HCT116 (cell line): ENCODE data around the gene MORN1. TPM values are rescaled to one million over a fixed set of nuclear protein-coding genes. Genes with fewer than 3 reads are reported as not detected.

Source experiments
- ATAC-seq: fragments of 200-7000 bp; cut with Tn5 transposase; 2 replicates; pipeline ENCODE4 v1.9.1; 2020; ENCODE audit warnings: mild to moderate bottlenecking, moderate library complexity
- BruUV-seq: library from RNA; stranded (reverse); fragments of 400-500 nt; replicated peaks from 2 replicates; lab custom pipeline; 2021; lab: Mats Ljungman, UMichigan
- CTCF ChIA-PET: fragments of 300-600 bp; sonication (Branson Sonifier 250); formaldehyde crosslinking; loops from one replicate; lab custom pipeline; 2021; ENCODE audit warnings: antibody characterized with exemption; lab: Charles Lee
- POLR2A ChIA-PET: fragments of 300-600, 350-600 bp; sonication (Branson Sonifier 250); formaldehyde crosslinking; loops from one replicate; lab custom pipeline; 2021; ENCODE audit warnings: antibody characterized with exemption; lab: Charles Lee
- RAD21 ChIA-PET, 2 experiments: fragments of 300-600 bp; sonication (Branson Sonifier 250); formaldehyde crosslinking; loops; one replicate each; lab custom pipeline; 2023; ENCODE audit warnings: low total read pairs in 2 of 2; ENCODE audit not compliant: uncharacterized antibody in 2 of 2, unreplicated experiment in 2 of 2, low non-redundant PET in 1 of 2; lab: Charles Lee
- DNase-seq: peaks from one replicate; pipeline ENCODE4 v3.0.0-alpha.2; 2010; ENCODE audit warnings: low read depth, low spot score
- H2AFZ ChIP-seq: fragments of 200-600 bp; shearing (Covaris generic), sonication (generic); 2 replicates; pipeline ENCODE4 v1.6.1; 2017; ENCODE audit warnings: low read depth, mixed run types, mixed read lengths, antibody characterized with exemption, low read length; ENCODE audit not compliant: poor library complexity, severe bottlenecking
- H3K27ac ChIP-seq: 2 replicates; pipeline ENCODE4 v1.5.1; 2012; ENCODE audit warnings: low read depth, low read length
- H3K27me3 ChIP-seq: fragments of 200-600 bp; sonication (generic); 2 replicates; pipeline ENCODE4 v1.6.1; 2016; ENCODE audit warnings: mixed run types, low read length, mixed read lengths; ENCODE audit not compliant: insufficient read depth
- H3K36me3 ChIP-seq, 2 experiments: fragments of 200-500 bp in 1 of 2; fragments of 200-600 bp in 1 of 2; sonication (Bioruptor generic) in 1 of 2; sonication (generic) in 1 of 2; 2 replicates each; pipeline versions ENCODE4 v1.5.1 to v1.6.1; 2014 to 2016; ENCODE audit warnings: low read length in 2 of 2, inconsistent platforms in 1 of 2, mixed read lengths in 1 of 2, mixed run types in 1 of 2; ENCODE audit not compliant: insufficient read depth in 2 of 2, control insufficient read depth in 1 of 2
- H3K4me1 ChIP-seq, 2 experiments: fragments of 200-600 bp in 1 of 2; sonication (generic) in 1 of 2; 2 replicates each; pipeline versions ENCODE4 v1.5.1 to v1.6.1; 2012 to 2017; ENCODE audit warnings: low read length in 2 of 2, inconsistent platforms in 1 of 2, mild to moderate bottlenecking in 1 of 2, mixed read lengths in 1 of 2, mixed run types in 1 of 2, moderate library complexity in 1 of 2; ENCODE audit not compliant: insufficient read depth in 2 of 2, control insufficient read depth in 1 of 2
- H3K4me2 ChIP-seq: fragments of 200-600 bp; sonication (generic); 2 replicates; pipeline ENCODE4 v1.6.1; 2017; ENCODE audit warnings: mixed run types, low read length, mixed read lengths
- H3K4me3 ChIP-seq, 2 experiments: fragments of 200-600 bp in 1 of 2; sonication (generic) in 1 of 2; replicated peaks in 1 of 2; 2 replicates each; pipeline ENCODE4 v1.5.1; 2011 to 2016; ENCODE audit warnings: low read length in 2 of 2, control low read depth in 1 of 2, low read depth in 1 of 2, mild to moderate bottlenecking in 1 of 2, mixed read lengths in 1 of 2, mixed run types in 1 of 2
- H3K79me2 ChIP-seq: fragments of 200-600 bp; sonication (generic); 2 replicates; pipeline ENCODE4 v1.6.1; 2017; ENCODE audit warnings: mild to moderate bottlenecking, mixed run types, low read length, moderate library complexity, mixed read lengths; ENCODE audit not compliant: insufficient read depth
- H3K9ac ChIP-seq: fragments of 200-600 bp; sonication (generic); 2 replicates; pipeline ENCODE4 v1.6.1; 2016; ENCODE audit warnings: low read length, mixed read lengths
- H3K9me2 ChIP-seq: fragments of 200-600 bp; sonication (generic), shearing (Covaris generic); 2 replicates; pipeline ENCODE4 v1.6.1; 2017; ENCODE audit warnings: mixed run types, mild to moderate bottlenecking, moderate library complexity; ENCODE audit not compliant: insufficient read depth
- H3K9me3 ChIP-seq, 2 experiments: fragments of 200-500 bp in 1 of 2; fragments of 200-600 bp in 1 of 2; sonication (Bioruptor generic) in 1 of 2; sonication (generic) in 1 of 2; 2 replicates each; pipeline ENCODE4 v1.6.1; 2014 to 2017; ENCODE audit warnings: low read length in 2 of 2, mixed read lengths in 2 of 2, inconsistent platforms in 1 of 2, low read depth in 1 of 2, mild to moderate bottlenecking in 1 of 2, mixed run types in 1 of 2, moderate library complexity in 1 of 2; ENCODE audit not compliant: control insufficient read depth in 1 of 2, insufficient read depth in 1 of 2
- H4K20me1 ChIP-seq: fragments of 200-600 bp; sonication (generic), shearing (Covaris generic); 2 replicates; pipeline ENCODE4 v1.6.1; 2017; ENCODE audit warnings: mixed run types, mild to moderate bottlenecking, moderate library complexity; ENCODE audit not compliant: insufficient read depth
- CBX3 ChIP-seq: IDR thresholded peaks from 2 replicates; pipeline ENCODE4 v1.6.1; 2012; ENCODE audit warnings: low read depth
- CTCF ChIP-seq, 3 experiments: fragments of 200-600 bp in 1 of 3; sonication (generic) in 1 of 3; IDR thresholded peaks in 2 of 3; conservative IDR thresholded peaks in 1 of 3; 2 replicates each; pipeline ENCODE4 v1.5.1; 2012 to 2017; ENCODE audit warnings: low read depth in 2 of 3, low read length in 2 of 3, antibody characterized with exemption in 1 of 3, borderline replicate concordance in 1 of 3, control low read depth in 1 of 3, mild to moderate bottlenecking in 1 of 3, mixed read lengths in 1 of 3, mixed run types in 1 of 3, moderate library complexity in 1 of 3; ENCODE audit not compliant: insufficient read depth in 1 of 3
- ELF1 ChIP-seq: IDR thresholded peaks from 2 replicates; pipeline ENCODE4 v1.6.1; 2012; ENCODE audit warnings: low read depth, borderline replicate concordance
- EZH2phosphoT487 ChIP-seq: fragments of 200-600 bp; IDR thresholded peaks from 2 replicates; pipeline ENCODE4 v1.6.1; 2018; ENCODE audit warnings: antibody characterized with exemption, borderline replicate concordance
- SRF ChIP-seq: IDR thresholded peaks from 2 replicates; pipeline ENCODE4 v1.6.1; 2012; ENCODE audit warnings: low read depth
- ZBTB33 ChIP-seq: IDR thresholded peaks from 2 replicates; pipeline ENCODE4 v1.6.1; 2011; ENCODE audit warnings: mild to moderate bottlenecking, low read length, moderate library complexity; ENCODE audit not compliant: insufficient replicate concordance; ENCODE audit errors: extremely low read depth
- ZFX ChIP-seq: fragments of 450-650 bp; IDR thresholded peaks from 2 replicates; pipeline ENCODE4 v1.6.1; 2017
- ZNF274 ChIP-seq: fragments of 200-500 bp; sonication (Bioruptor generic); IDR thresholded peaks from 2 replicates; pipeline ENCODE4 v1.6.1; 2014; ENCODE audit warnings: mild to moderate bottlenecking, low read depth, low read length, inconsistent platforms
- intact Hi-C: fragments of 100-400 bp; cut with micrococcal nuclease; formaldehyde crosslinking; loops from 2 replicates; pipeline ENCODE4 v1.10.0; 2022
- total RNA-seq: library from RNA; stranded (reverse); gene quantifications from one replicate; pipeline ENCODE4 v1.2.1, GENCODE V29; 2021; ENCODE audit not compliant: unreplicated experiment

MORN1 gene
- total RNA-seq, 1 experiment from 2014 or later = 21.4 TPM

DNA sequence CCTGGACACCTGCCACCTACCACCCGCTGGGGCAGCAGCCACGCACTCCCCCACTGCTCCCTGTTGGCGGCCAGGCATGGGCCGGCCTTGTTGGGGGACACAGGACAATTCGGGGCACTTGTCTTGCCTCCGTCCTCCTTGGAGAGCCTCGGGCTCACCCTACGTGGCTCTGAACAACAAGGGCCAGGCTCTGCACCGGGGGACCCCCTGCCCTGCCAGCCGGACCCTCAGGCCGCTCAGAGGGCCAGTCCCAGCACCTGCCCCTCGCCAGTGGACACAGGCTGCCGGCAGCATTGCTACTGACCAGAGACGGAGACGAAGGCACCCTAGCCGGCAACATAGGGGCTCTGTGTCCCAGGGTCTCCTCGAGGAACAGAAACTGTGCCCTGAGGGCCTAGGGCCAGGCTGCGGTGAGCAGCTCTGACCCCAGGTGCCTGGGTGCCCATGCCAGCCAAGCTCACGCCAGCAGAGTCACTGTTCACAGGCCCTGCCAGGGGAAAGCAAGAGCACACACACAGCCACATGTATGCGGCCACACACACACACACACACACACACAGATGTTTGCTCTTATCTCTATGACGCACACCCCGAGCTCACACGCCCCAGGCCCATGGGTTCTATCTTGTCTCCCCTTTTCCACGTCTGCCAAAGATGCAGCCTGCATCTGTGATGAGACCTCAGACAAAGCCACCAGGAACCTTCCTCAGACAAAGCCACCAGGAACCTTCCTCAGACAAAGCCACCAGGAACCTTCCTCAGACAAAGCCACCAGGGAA, 45.9 kb downstream of the MORN1 start:
- Histone ChIP-seq H3K27ac (no peak overlapping the region), H3K4me1 (no peaks in the 10 kb centered on the region), H3K36me3 (no peaks in the 10 kb centered on the region), H3K79me2 (no peaks in the 10 kb centered on the region), H3K27me3 (no peaks in the 10 kb centered on the region), H3K9me3 (no peaks in the 10 kb centered on the region), H4K20me1 (no peaks in the 10 kb centered on the region), H3K4me2 (no peak overlapping the region), H3K9ac (no peak overlapping the region), H3K4me3 (no peak overlapping the region), H2AFZ (no peak overlapping the region), H3K9me2 (no peaks in the 10 kb centered on the region)
- CTCF ChIA-PET = no interaction called here
- no peak for DNase-seq
- no TSS peak for BruUV-seq
- intact Hi-C loops = no loop called here
- RAD21 ChIA-PET = no interaction called here
- ATAC-seq = no peak
- TF ChIP-seq ZBTB33 (no peak), SRF (no peak), ZFX (no peak), CTCF (IDR thresholded peaks at IDR 0.05 in 2 of 3, conservative IDR thresholded peaks at IDR 0.05 in 1 of 3; ENCODE audit: borderline replicate concordance in 1 of 3, insufficient read depth in 1 of 3, low read depth in 2 of 3, low read length in 2 of 3) (no peak), CBX3 (no peak), ELF1 (no peak), EZH2phosphoT487 (no peak), ZNF274 (no peak)
- POLR2A ChIA-PET = no interaction called here
